SH-SY5Y (cell line): ENCODE measurements around the gene FRMD4A.

Experiments used
- GATA2 ChIP-seq: IDR thresholded peaks from 2 replicates; pipeline ENCODE4 v1.6.1; 2011; ENCODE audit warnings: mild to moderate bottlenecking, low read depth, low read length
- GATA3 ChIP-seq: IDR thresholded peaks from 2 replicates; pipeline ENCODE4 v1.6.1; 2011; ENCODE audit warnings: low read depth, mild to moderate bottlenecking, low read length, moderate library complexity

GRCh38 chr10:14118953-14119352 is 211.8 kb downstream of the FRMD4A start:
- no peak for TF ChIP-seq GATA2
- TF ChIP-seq GATA3 = no peak
